HG02852 (cell line): ENCODE data around the gene DGKG.

Experiments
- ATAC-seq: cut with Tn5 transposase; IDR thresholded peaks from one replicate; pipeline ENCODE4 v1.9.1; 2021; ENCODE audit warnings: mild to moderate bottlenecking, moderate library complexity; ENCODE audit not compliant: unreplicated experiment

The DGKG gene

DNA sequence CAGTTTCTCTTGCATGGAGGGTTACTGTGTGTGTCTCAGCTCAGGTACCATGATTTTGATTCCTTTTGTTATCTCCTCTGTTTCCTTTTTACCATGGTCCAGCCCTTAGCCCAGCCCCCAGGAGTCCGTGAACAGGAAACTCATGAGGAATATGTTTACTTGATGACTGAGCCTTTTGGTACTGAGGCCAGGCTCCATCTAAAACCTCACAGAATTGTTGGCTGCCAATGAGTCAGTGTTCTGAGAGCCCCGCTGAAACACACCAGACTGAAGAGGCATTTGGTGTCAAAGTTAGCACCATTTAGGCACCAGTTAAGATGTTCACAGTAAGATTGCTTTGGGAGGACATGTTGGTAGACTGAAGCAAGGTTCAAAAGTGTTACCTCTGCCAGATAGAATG lies 80.9 kb downstream of the DGKG start:
- ATAC-seq = no peak

DNA sequence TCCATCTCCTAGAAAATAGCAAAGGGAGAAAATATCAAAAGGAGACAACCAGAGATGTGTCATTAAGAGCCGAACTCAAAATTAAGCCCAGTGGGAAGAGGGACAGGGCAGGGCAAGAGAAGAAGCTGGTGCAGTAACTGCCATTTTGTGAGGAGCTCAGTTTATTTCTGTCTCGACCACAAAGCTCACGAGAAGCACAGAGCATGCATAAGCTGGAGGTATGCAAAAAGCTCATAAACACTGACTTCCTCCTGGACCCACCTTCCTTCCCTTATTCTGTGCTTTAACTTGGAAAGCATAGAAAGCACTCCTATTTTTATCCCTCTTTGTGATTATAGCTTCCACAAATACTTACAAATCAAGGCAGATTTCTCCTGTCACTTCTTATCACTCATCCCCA lies 81.3 kb downstream of the DGKG start:
- no peak for ATAC-seq

DNA sequence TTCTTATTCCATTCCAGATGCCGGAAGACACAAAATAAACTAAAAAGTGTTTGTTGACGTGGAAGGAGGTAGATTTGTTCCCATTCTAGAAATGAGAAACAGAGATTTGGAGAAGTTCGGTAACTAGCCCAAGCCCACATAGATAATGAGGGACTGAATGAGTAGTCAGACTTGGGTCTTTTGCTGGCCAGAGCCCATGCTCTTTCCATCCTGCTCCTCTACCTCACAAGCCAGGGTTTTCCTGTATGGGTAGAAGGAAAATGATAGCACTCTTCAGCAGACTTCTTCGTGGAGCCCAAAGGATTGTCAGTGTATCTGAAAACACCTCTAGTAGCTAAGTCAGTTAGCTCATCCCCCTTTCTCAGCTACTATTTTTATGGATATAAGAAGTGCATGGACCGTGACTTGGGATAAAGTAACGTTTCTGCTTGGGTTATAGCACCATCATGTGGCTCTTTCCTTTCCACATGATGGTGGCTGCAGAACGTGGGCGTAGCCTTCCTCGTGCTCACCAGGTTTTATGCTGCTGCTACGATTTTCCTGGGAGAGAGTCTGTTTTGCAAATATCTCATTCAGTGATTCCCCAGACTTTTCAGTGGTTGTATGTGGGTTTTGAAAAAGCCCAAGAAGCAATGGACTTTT lies 84.6 kb downstream of the DGKG start:
- ATAC-seq = no peak

DNA sequence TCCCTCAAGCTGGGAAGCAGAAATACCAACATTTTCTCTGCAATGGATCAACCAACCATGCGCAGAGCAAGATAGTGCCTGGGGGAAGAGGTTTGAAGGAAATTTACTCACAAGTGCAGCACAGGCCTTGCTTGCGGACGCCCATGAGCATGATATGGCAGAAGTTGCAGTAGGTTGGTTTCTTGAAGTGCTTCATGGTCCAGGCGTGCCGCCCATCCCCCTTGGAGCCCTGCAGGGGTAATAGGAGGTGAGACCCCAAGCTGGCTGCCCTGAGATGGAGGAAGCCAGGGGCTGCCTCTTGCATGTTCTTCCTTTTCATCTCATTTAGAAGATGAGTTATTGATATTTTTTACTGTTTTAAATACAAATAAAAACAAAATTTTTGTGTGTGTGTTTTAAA lies 86.6 kb downstream of the DGKG start:
- ATAC-seq = no peak

DNA sequence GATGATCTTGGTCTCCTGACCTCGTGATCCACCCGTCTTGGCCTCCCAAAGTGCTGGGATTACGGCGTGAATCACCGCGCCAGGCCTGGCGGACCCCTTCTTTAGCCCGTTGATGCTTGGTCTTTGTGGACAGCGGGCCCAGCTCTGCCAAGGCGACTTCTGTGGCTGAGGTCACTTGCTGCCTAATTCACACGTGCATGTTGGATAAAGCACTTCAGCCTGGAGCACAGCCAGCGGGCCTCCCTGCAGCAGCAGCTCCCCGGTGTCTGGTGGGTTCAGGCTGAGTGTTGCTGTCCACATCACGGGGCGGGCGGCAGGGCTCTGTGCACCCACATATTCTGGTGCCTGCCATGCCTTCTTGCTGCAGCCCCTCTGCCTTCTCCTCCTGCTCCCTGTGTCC lies 88.4 kb downstream of the DGKG start:
- no peak for ATAC-seq

DNA sequence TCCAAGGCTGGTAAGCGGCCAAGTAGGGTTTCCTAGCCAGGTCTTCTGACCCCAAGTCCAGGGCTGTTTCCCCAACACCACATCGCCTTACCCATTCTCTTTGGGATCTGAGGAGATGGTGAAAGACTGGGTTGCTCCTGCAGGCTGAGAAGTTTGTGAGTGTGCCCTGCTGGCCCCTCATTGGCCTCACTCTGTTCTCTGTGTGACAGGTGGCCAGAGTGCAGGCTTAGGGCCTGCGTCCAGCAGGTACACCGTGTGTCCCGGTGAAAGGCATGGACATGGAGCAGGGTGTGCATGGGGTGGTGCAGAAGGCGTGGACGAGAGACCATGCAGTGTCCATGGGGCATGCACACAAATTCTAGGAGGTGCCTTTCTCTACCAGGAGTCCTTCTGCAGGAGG lies 91.3 kb downstream of the DGKG start:
- no peak for ATAC-seq

DNA sequence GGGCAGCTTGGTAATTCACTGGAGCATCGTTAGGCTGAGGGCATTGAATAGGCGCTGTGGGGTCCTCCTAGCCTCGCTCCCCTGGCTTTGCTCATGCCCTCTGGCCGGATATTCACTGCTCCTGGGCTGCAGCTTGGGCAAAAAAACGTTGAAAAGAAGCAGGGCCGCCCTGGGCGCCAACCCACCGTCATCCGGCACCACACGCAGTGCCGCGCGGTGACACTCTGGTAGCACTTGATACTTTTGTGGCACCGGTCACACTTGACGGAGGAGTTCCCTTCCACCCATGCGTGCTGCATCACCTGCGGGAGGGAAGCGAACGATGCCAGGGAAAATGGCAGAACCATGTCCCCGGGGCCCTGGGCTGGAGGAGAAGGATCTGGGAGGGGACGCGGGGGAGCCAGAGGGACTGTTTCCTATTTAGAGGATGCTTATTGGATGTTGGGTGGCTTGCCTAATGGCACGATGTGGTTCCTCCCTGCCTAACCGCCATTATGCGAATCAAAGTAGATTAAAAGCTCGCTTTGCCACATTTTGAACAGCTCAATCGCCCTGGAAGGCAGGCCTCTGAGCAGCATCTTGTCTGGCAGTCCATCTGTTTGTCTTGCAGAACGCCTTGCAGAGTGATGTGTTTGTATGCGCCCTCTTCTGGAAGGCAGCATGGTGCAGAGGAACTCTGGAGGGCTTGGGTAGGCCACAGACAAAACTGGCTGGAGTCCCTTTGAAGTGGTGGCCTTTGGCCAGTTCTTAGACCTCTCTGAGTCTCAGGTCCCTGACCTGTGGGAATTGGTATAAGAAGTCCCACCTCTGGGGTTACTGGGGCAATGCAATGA lies 93.2 kb downstream of the DGKG start:
- ATAC-seq = no peak

DNA sequence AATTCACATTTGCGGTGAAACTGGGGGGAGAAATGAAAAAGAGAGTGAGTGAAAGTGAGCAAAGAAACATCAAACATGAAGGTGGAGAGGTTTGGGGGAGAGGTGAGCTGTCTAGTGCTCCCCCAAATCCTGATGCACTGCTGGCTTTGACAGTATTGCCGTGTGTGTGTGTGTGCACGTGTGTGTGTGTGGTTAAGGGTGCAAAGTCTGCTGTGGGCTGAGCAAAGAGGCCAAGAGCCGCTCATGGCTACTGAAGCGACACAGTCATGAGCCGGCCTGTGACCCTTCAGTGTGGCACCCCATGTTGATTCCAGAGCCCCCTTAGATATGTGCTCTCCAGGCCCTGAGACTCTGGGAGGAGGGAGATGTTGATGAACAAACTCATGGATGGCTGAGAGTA lies 94.3 kb downstream of the DGKG start:
- ATAC-seq = no peak

DNA sequence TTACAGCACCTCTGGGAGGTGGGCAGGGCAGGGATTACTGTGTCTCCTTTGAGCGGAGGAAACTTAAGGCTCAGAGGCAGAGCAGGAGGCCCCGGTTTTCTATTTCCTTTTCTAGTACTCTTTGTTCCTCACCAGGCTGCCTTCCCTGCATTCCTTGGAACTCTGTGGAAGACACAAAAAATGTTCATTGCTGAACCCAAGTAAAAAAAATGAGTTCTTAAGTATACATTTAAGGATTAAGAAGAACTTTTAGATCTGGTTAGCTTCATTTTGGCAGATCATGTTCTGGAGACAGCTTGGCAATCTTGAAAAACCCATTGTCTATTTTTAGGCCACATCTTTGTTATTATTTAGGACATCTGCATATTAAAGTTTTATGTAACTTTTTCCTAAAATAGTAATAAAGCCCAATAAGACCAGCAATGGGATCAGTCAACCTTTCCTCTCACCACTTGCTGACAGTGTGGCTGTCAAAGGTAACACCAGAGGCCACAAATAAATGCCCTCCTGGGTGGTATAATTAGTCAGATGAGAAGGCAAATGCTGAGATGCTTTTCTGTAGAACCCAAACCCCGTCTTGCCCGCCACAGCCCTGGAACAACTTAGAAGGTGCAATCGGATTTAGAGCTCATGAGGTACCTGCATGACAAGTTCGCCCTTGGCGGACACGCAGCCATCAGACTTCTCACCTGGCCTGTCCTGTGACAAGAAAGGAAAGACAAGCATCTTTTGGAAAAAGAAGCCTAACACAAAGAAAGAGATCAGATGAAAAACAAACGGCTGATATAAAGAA lies 97.2 kb downstream of the DGKG start:
- ATAC-seq = no peak

DNA sequence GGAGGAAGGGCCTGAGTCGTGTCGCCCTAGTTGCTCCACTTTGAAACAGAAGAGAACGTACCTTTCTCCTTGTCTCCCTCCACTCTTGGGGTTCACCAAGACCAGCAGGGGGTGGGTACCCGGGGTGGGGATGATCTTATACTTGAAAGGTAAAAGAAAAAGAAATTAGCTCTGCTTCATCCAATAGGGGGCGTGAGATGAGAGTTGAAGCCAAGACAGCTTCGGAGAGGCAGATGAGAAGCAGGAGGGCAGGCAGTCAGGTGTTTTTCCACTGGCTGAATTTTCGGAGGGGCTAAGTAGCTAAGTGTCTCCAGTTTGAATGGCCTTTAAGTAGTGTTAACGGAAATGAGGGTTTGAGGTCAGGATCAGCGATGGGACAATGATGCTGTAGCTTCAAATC lies 100.4 kb downstream of the DGKG start:
- no peak for ATAC-seq

DNA sequence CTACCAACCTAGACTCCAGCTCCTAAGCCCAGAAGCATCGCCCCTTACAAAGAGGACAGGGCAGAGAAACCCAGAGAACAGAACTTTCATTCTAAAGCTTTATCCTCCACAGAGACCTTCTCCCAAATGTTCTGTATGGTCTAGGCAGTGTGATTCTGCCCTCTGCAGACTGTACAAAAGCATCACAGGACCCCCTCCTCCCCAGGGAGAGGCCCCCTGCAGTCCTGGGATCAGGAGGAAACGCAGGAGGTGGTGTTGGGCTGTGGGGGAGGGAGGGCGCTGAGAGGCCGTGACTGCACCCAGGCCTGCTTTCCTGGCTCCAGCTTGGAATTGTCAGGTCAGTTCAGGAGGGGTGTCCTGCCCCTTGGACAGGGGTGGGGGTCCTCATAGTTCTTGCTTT lies 101.3 kb downstream of the DGKG start:
- no peak for ATAC-seq

DNA sequence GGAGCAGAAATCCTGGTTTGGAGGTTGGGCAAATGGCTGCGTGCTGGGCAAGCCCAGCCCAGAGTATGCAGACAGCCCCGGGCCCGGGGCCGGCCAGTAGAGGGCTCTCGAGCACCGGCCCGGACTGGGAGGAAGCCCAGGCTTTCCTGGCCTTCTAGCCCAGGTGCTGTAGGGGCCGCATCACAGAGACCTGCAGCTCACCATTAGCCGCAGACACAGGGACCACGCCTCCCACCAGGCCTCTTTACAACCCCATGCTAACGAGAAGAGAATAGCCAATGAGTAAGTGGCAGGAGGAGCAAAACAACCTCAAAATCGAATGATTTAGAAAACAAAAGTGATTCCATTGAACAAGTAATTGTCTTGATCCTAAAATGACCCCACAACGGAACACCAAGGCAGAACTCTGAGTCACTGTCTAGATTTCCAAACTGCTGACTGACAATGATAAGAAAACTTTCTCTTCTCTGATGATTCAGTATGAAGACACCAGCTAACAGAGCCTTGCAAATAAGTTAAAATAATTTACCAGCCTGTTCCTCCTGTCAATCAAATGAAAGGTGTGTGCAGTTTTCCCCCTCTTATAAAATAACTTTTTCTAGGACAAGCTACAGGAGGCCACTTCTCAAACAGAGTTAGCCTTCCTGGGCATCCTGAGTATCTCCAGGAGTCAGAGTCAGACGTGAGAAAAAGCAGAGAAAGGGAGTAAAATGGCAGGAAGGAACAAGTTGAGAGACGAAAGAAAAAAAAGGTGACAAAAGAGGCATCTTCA lies 102.2 kb downstream of the DGKG start:
- ATAC-seq = peak; percentile 49

DNA sequence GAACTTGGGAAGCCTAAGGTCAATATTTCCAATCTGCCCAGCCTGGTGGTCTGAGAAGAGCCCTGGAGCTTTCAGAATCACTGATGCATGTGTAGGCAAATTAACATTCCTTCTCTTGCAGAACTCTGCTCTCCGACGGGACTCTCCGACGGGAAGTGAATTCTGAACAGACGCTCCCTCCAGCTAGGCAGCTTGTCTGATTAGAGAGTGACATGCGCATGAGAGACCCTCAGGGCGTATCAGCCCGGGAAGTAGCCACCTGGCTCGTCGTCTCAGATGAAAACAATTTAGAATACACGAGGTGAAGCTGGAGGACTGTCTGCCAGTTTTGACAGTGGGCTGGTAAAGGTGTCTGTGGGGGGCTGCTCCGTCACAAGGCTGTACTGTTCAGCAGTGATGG lies 103.1 kb downstream of the DGKG start:
- no peak for ATAC-seq

DNA sequence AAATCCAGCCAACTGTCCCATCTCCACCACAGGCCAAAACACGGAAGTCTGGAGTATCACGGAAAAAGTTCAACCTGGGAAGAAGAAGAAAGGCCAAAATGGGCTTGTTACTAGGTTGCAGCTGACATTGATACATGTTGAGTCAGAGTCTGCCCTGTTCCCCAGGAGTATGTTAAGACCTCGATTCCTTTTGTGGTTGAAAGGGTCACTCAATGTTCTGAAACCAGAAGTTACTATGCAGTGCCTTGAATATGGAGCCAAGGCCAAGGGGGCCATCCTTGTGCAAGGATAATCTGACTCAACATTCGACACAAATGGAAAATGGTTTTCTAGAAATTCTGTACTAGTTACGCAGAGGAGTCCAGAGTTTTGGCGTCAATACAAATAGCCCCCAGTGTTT lies 104.2 kb downstream of the DGKG start:
- no peak for ATAC-seq

DNA sequence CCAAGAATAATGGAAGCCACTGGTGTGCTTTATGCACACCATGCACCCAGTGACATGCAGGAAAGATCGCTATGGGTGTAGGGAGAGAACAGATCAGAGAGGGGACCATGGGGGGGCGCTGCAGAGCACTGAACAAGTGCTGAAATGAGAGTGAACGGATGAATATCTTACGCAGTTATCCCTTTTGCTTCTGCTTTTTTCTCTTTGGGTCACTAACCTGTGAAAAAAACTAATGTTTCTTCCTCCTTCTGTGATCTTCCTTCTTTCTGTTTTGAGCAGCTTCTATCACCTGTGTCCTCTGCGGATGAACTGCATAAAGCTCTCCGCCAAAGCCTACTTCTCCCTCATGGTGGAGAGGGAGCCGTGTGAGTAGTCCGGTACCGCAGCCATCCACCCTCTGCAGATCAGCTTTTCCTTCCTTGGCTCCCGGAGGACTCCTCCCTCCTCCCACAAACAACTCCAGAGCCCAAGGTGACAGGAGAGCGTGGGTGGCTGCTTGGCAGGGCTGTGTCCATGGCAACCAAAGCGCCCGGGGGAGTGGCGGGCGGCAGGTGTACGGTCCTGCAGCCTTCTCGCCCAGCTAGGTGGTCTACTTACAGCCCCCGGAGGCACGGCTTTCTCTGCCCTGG lies 106.2 kb downstream of the DGKG start:
- no peak for ATAC-seq

DNA sequence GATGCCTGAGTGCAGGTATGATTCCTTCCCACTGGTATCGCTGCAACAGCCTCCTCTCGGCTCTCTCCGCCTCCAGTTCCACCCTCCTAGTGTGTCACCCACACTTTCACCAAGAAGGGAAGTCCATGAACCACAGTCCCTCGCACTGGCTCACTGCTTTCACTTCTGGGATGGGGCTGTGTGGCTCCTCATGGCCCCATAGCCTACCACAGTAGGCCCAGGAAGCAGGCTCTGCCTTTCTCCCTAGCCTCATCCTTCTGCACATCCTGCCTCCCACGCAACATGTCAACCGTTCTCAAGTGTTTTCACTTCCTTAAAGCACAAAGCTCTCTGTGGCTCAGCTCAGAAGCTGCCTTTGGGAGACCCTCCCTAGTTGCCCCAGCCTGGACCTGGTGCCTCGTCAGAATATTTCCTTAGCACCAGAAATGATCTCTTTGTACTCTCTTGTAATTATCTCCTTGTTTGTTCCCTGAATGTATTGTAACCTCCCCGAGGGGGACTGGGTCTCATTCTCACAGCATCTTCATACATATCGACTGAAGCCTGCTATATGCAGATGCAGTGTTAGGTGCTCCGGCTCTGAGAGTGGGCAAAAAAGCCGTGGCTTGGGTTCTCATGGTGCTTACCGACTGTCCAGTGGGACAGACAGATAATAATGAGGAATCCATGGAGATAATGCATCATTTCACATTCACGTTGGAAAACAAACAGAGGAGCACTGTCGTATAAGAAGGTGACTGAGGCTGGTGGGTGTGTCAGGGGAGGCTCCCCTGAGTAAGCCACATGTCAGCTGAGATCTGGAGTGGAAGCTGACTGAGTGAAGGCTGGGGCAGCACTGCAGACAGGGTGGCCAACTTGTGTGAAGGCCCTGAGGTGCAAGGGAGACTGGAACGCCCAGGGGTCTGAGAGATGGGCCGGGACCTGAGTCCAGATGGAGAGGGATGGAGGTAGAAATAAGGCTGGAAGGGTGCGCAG lies 107.1 kb downstream of the DGKG start:
- ATAC-seq = peak; percentile 71

DNA sequence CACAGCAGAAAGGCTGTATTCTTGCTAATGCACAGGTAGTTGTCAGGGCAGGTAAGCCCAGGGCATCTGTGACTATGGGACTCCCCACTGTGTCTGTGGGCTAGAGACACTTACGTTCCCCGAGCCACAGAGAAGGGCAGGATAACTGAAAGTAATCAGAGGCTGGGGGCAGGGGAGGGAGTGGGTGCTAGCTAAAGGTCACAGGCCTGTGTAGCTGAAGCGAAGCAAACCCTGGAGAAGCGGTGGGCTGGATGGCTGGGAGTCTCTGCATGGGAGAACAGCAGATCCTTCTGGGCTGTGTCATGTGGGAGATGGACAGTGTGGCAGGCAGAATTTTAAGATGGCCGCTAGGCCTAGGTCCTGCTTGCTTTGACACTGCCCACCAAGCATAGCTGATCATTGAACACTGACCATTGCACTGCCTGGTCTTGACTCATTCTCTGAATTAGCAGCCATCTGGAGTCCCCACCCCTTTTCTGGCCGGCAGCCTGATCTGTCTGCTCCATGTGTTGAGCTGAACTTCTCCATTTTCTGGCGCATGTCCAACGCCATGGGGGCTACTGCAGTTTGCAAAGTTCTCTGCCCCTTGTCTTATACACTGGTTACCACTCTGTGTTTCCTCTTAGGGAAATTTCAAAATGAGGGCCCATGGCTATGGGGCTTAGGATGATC lies 110.0 kb downstream of the DGKG start:
- no peak for ATAC-seq

DNA sequence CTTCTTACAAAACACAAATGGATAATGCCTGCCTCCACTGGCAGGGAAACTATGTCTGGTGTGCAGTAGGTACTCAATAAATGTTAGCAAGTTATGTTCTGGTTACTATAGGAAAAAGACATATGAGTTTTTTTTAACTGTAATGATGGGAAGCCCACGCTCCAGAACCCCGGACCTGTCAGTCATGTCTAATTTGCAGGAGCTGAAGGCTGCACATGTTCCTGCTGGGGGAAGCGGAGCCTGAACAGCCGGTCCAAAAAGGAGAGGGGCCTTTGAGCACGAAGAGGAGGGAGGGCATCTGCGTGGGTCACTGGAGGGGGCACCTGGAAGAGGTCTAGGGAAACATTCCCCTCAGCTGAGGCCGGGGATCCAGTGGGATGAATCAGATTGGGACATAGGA lies 113.2 kb downstream of the DGKG start:
- ATAC-seq = no peak
